GM12878 (cell line): ENCODE results near the gene C15orf61. TPM values are rescaled to one million over a fixed set of nuclear protein-coding genes. Genes with fewer than 3 reads are reported as not detected.

ENCODE experiments used
- ATAC-seq: fragments of 200-7000 bp; cut with Tn5 transposase; 3 replicates; pipeline ENCODE4 v1.9.1; 2020; ENCODE audit warnings: mild to moderate bottlenecking, moderate library complexity
- BruUV-seq: library from RNA; stranded (reverse); fragments of 400-500 nt; replicated peaks from 2 replicates; lab custom pipeline; 2021; lab: Mats Ljungman, UMichigan
- CTCF ChIA-PET: fragments of 300-600 bp; sonication (Branson Sonifier 250); formaldehyde crosslinking; extraction: SDS; loops from one replicate; lab custom pipeline; 2021; ENCODE audit warnings: inconsistent platforms; lab: Yijun Ruan, JAX
- POLR2A ChIA-PET: fragments of 350-600 bp; formaldehyde crosslinking; extraction: SDS; loops from one replicate; lab custom pipeline; 2021; ENCODE audit warnings: inconsistent platforms; lab: Charles Lee
- RAD21 ChIA-PET: fragments of 300-600 bp; sonication (Branson Sonifier 250); formaldehyde crosslinking; loops from one replicate; lab custom pipeline; 2023; ENCODE audit warnings: antibody characterized with exemption; ENCODE audit not compliant: unreplicated experiment; lab: Charles Lee
- SMC1A ChIA-PET: fragments of 300-600 bp; sonication (Branson Sonifier 250); formaldehyde crosslinking; loops from one replicate; lab custom pipeline; 2023; ENCODE audit not compliant: unreplicated experiment, uncharacterized antibody; lab: Charles Lee
- DNase-seq: peaks from one replicate; pipeline ENCODE4 v3.0.0-alpha.2; 2011; ENCODE audit warnings: low read depth, low spot score
- FAIRE-seq: peaks from 3 replicates; lab custom pipeline; 2011; peaks lifted over from hg19 to GRCh38; lab: Jason Lieb, UNC
- H2AFZ ChIP-seq: 2 replicates; pipeline ENCODE4 v1.6.0; 2011; ENCODE audit warnings: low read depth, low read length, control low read depth; ENCODE audit not compliant: control insufficient read depth
- H3K27ac ChIP-seq: 2 replicates; pipeline ENCODE4 v1.5.1; 2011; ENCODE audit warnings: control low read depth; ENCODE audit not compliant: control insufficient read depth, insufficient read depth
- H3K27me3 ChIP-seq, 2 experiments: replicated peaks in 1 of 2; 2 replicates each; pipeline versions ENCODE4 v1.6.0 to v1.6.1; 2011; ENCODE audit warnings: low read length in 1 of 2; ENCODE audit not compliant: control insufficient read depth in 2 of 2, insufficient read depth in 2 of 2
- H3K36me3 ChIP-seq, 2 experiments: 2 replicates each; pipeline ENCODE4 v1.5.1; 2011; ENCODE audit warnings: low read length in 1 of 2; ENCODE audit not compliant: control insufficient read depth in 2 of 2, insufficient read depth in 2 of 2
- H3K4me1 ChIP-seq: 2 replicates; pipeline ENCODE4 v1.6.1; 2011; ENCODE audit warnings: mild to moderate bottlenecking, low read length, moderate library complexity, mixed read lengths; ENCODE audit not compliant: control insufficient read depth, insufficient read depth
- H3K4me2 ChIP-seq: 2 replicates; pipeline ENCODE4 v1.6.0; 2011; ENCODE audit warnings: control low read depth; ENCODE audit not compliant: control insufficient read depth, insufficient read depth
- H3K4me3 ChIP-seq: fragments of 200-600 bp; sonication (generic); 2 replicates; pipeline ENCODE4 v1.5.1; 2016
- H3K79me2 ChIP-seq: 2 replicates; pipeline ENCODE4 v1.6.0; 2011; ENCODE audit warnings: low read length; ENCODE audit not compliant: control insufficient read depth, insufficient read depth
- H3K9ac ChIP-seq: 2 replicates; pipeline ENCODE4 v1.8.0; 2011; ENCODE audit warnings: low read length, control low read depth, mixed read lengths; ENCODE audit not compliant: control insufficient read depth, insufficient read depth
- H3K9me3 ChIP-seq: replicated peaks from 3 replicates; pipeline ENCODE4 v1.5.1; 2011; ENCODE audit warnings: mild to moderate bottlenecking, low read length; ENCODE audit not compliant: control insufficient read depth, insufficient read depth
- H4K20me1 ChIP-seq: 2 replicates; pipeline ENCODE4 v1.6.0; 2011; ENCODE audit not compliant: control insufficient read depth, insufficient read depth
- CHD4 ChIP-seq: fragments of 200-600 bp; sonication (generic); IDR thresholded peaks from 2 replicates; pipeline ENCODE4 v1.6.1; 2016; ENCODE audit warnings: mild to moderate bottlenecking
- HDAC6 ChIP-seq: fragments of 200-600 bp; sonication (generic); IDR thresholded peaks from one replicate; pipeline ENCODE4 v1.8.0; 2017; ENCODE audit warnings: antibody characterized with exemption; ENCODE audit not compliant: unreplicated experiment
- MEF2B ChIP-seq: fragments of 450-650 bp; IDR thresholded peaks from 2 replicates; pipeline ENCODE4 v1.6.1; 2018; ENCODE audit warnings: mild to moderate bottlenecking, moderate library complexity; ENCODE audit not compliant: partially characterized antibody, poor library complexity, severe bottlenecking
- NBN ChIP-seq: fragments of 450-650 bp; IDR thresholded peaks from 2 replicates; pipeline ENCODE4 v1.6.1; 2016
- PAX8 ChIP-seq: fragments of 450-650 bp; IDR thresholded peaks from 2 replicates; pipeline ENCODE4 v1.6.1; 2017; ENCODE audit warnings: mild to moderate bottlenecking, moderate library complexity
- RAD51 ChIP-seq: fragments of 450-650 bp; IDR thresholded peaks from 2 replicates; pipeline ENCODE4 v1.6.1; 2016; ENCODE audit warnings: moderate library complexity, mild to moderate bottlenecking, inconsistent platforms
- RFX5 ChIP-seq: IDR thresholded peaks from 2 replicates; pipeline ENCODE4 v1.6.1; 2011; ENCODE audit warnings: low read depth, low read length, improper control_type of control experiment
- SMARCA5 ChIP-seq: fragments of 450-650 bp; IDR thresholded peaks from 2 replicates; pipeline ENCODE4 v1.6.1; 2017; ENCODE audit warnings: mild to moderate bottlenecking
- SUPT20H ChIP-seq: IDR thresholded peaks from 2 replicates; pipeline ENCODE4 v1.6.1; 2011; ENCODE audit warnings: low read depth, mild to moderate bottlenecking, low read length, moderate library complexity, borderline replicate concordance; ENCODE audit not compliant: control insufficient read depth
- TAF1 ChIP-seq: IDR thresholded peaks from 2 replicates; pipeline ENCODE4 v1.6.1; 2011; ENCODE audit warnings: mild to moderate bottlenecking, low read depth, low read length, borderline replicate concordance
- TARDBP ChIP-seq: IDR thresholded peaks from 2 replicates; pipeline ENCODE4 v1.6.1; 2016; ENCODE audit warnings: borderline replicate concordance
- TCF3 ChIP-seq: IDR thresholded peaks from 2 replicates; pipeline ENCODE4 v1.6.1; 2012; ENCODE audit warnings: low read depth, mild to moderate bottlenecking, low read length, borderline replicate concordance; ENCODE audit not compliant: insufficient read depth
- ZNF622 ChIP-seq: fragments of 450-650 bp; IDR thresholded peaks from 2 replicates; pipeline ENCODE4 v1.6.1; 2017; ENCODE audit warnings: mild to moderate bottlenecking, inconsistent platforms
- ZSCAN29 ChIP-seq: fragments of 450-650 bp; IDR thresholded peaks from 2 replicates; pipeline ENCODE4 v1.6.1; 2017; ENCODE audit warnings: mild to moderate bottlenecking, moderate library complexity
- WGBS: methylation state at CpG from one replicate; pipeline ENCODE4 v1.1.6; 2016; ENCODE audit warnings: low lambda C conversion rate; ENCODE audit not compliant: insufficient replicate concordance, insufficient coverage; ENCODE audit errors: missing lambda C conversion rate; 5-methylcytosine and 5-hydroxymethylcytosine counted together
- in situ Hi-C: fragments of 300-500 bp; cut with MboI; formaldehyde crosslinking; loops from 9 replicates; pipeline ENCODE4 v1.14.3; 2018; ENCODE audit warnings: mixed read lengths
- intact Hi-C: fragments of 100-400 bp; cut with micrococcal nuclease; formaldehyde crosslinking; loops from one replicate; pipeline ENCODE4 v1.14.2; 2022; ENCODE audit not compliant: unreplicated experiment
- polyA plus RNA-seq, 11 experiments: library from polyadenylated mRNA; depleted of rRNA in 4 of 11; unstranded in 6 of 11; stranded (reverse) in 5 of 11; fragments of >200 nt; fragmentation: Nextera tagmentation in 4 of 11; fragmentation: Illumina TruSeq in 1 of 11; extraction: Ambion mirVana in 4 of 11; extraction: Trizol in 1 of 11; gene quantifications; 1 replicate in 1 of 11; 2 replicates in 10 of 11; pipeline versions ENCODE4 v1.2.1 to v1.2.3, GENCODE V29; 2011 to 2016; ENCODE audit warnings: inconsistent platforms in 2 of 11, missing spikeins in 2 of 11, low read depth in 1 of 11
- total RNA-seq, 4 experiments: library from RNA; depleted of rRNA in 3 of 4; stranded (reverse); fragments of >200 nt in 3 of 4; fragmentation: Illumina TruSeq in 1 of 4; extraction: Trizol in 1 of 4; gene quantifications; 2 replicates each; pipeline versions ENCODE4 v1.2.1 to v1.2.3, GENCODE V29; 2013 to 2021
- TF ChIP-seq, protein P1 (sequence below): IDR thresholded peaks from 2 replicates; pipeline ENCODE4 v1.6.1; 2012; ENCODE audit warnings: mild to moderate bottlenecking, low read depth, low read length
- TF ChIP-seq, protein P2 (sequence below): fragments of 450-650 bp; IDR thresholded peaks from 2 replicates; pipeline ENCODE4 v1.6.1; 2016; ENCODE audit warnings: mild to moderate bottlenecking

C15orf61 gene
- total and polyA plus RNA-seq, 10 of the 15 experiments (the other 5 are each of a cell fraction or from before 2014, with no cell fraction given) = 1.4 to 8.7 (median 4.3) TPM

DNA sequence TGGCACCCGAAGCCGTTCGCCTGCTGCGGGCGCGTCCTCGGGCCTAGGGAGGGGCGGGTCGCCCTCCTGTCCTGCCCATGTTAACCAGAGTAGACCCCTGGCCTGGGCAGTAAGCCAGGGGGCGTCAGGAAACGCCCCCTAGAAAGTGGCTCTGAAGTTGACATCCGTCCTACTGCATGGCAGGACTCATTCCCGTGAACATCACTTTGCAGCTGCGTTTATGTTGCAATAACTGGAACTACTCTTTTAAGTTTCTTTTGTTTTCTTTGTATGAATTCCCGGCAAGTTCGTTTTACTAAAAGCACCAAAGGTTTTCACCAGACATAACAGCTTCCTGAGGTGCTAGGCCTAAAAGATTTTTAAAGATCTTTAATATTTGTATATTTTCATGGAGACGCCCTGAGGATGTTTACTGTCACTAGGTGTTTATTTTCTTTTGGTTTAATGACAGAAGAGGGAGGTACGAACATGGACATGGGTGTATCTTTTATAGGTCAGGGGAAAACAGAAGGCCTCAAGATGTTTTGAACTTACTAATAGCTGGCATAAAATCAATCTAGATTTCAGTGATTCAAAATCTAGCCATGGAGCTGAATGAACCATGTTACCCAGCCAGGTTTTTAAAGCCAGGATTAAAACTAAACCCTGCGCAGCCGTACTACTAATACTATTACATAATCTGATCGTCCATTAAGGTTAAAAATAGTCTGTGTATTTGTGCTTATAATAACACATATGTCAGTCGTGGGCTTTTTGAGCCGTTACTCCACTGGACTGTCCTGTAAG is 1.0 kb downstream of the C15orf61 start (continued):
- TF ChIP-seq TAF1 = no peak
- TF ChIP-seq SUPT20H = no peak
- no peak for TF ChIP-seq HDAC6
- TF ChIP-seq, protein P1, sequence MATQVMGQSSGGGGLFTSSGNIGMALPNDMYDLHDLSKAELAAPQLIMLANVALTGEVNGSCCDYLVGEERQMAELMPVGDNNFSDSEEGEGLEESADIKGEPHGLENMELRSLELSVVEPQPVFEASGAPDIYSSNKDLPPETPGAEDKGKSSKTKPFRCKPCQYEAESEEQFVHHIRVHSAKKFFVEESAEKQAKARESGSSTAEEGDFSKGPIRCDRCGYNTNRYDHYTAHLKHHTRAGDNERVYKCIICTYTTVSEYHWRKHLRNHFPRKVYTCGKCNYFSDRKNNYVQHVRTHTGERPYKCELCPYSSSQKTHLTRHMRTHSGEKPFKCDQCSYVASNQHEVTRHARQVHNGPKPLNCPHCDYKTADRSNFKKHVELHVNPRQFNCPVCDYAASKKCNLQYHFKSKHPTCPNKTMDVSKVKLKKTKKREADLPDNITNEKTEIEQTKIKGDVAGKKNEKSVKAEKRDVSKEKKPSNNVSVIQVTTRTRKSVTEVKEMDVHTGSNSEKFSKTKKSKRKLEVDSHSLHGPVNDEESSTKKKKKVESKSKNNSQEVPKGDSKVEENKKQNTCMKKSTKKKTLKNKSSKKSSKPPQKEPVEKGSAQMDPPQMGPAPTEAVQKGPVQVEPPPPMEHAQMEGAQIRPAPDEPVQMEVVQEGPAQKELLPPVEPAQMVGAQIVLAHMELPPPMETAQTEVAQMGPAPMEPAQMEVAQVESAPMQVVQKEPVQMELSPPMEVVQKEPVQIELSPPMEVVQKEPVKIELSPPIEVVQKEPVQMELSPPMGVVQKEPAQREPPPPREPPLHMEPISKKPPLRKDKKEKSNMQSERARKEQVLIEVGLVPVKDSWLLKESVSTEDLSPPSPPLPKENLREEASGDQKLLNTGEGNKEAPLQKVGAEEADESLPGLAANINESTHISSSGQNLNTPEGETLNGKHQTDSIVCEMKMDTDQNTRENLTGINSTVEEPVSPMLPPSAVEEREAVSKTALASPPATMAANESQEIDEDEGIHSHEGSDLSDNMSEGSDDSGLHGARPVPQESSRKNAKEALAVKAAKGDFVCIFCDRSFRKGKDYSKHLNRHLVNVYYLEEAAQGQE = no peak
- no peak for TF ChIP-seq TCF3
- TF ChIP-seq, all 136 proteins: peak for 5

DNA sequence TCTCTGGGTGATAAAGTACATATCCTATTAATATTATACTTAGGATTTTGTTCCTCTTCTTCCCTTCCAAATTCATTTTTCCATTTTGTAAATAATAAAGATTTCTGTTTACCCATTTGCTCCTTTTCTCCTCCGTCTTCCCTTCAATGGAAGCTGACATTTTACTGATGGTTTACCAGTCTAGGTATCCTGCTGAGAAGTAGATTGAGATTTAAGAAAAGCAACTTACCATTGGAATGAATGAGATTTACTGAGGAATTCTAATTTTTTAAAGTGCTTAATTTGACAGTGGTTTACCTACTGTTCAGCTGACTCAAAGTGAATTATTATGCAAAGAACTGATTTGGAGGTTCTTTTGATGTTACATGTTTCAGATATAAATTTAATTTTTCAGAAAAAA is 2.4 kb downstream of the C15orf61 start:
- peaks cover 39% of the 10 kb centered on the region for H3K79me2 ChIP-seq
- peak overlapping the region; percentile 50; the same call in 1 of the 2 replicates for H3K4me3 ChIP-seq
- H3K27ac ChIP-seq = no peak overlapping the region
- no peak overlapping the region for H2AFZ ChIP-seq
- 83% methylated on average over 1 of the region's 1 CpG for WGBS
- no peaks in the 10 kb centered on the region for H3K4me1 ChIP-seq
- ATAC-seq (no peak), DNase-seq (no peak), FAIRE-seq (no peak)
- ChIA-PET RAD21 (interaction anchor here (0.9 to 2.0 kb wide), 2 partner anchors 22 to 239 kb away, joined by 3 to 6 read pairs; no protein-coding TSS in a partner anchor), CTCF (interaction anchor here (0.9 to 1.3 kb wide), 3 partner anchors 17 to 27 kb away, joined by 3 to 6 read pairs (median 3); no protein-coding TSS in a partner anchor), SMC1A (interaction anchor here (0.9 to 2.8 kb wide), 10 partner anchors 12 to 331 kb away, joined by 3 to 15 read pairs (median 4); no protein-coding TSS in a partner anchor), POLR2A (interaction anchor here (1.1 to 1.4 kb wide), 2 partner anchors 17 to 20 kb away, joined by 3 to 8 read pairs; no protein-coding TSS in a partner anchor)
- intact Hi-C loops (loop anchor here (5.0 kb wide), 1 partner anchor 319 kb away; the partner anchor contains the start of gene RNU6-1), in situ Hi-C loops (no loop called here)
- no peaks in the 10 kb centered on the region for H3K36me3 ChIP-seq
- no peaks in the 10 kb centered on the region for H4K20me1 ChIP-seq
- no peaks in the 10 kb centered on the region for H3K9me3 ChIP-seq
- no peaks in the 10 kb centered on the region for H3K27me3 ChIP-seq
- peak overlapping the region; percentile 18 for H3K9ac ChIP-seq
- peak overlapping the region; percentile 97 for H3K4me2 ChIP-seq
- BruUV-seq = no TSS peak
- TF ChIP-seq RAD51 = no peak
- no peak for TF ChIP-seq CHD4
- TF ChIP-seq ZNF622 = no peak
- TF ChIP-seq, protein P2, sequence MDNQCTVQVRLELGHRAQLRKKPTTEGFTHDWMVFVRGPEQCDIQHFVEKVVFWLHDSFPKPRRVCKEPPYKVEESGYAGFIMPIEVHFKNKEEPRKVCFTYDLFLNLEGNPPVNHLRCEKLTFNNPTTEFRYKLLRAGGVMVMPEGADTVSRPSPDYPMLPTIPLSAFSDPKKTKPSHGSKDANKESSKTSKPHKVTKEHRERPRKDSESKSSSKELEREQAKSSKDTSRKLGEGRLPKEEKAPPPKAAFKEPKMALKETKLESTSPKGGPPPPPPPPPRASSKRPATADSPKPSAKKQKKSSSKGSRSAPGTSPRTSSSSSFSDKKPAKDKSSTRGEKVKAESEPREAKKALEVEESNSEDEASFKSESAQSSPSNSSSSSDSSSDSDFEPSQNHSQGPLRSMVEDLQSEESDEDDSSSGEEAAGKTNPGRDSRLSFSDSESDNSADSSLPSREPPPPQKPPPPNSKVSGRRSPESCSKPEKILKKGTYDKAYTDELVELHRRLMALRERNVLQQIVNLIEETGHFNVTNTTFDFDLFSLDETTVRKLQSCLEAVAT = no peak
- TF ChIP-seq SMARCA5 = no peak
- no peak for TF ChIP-seq PAX8
- TF ChIP-seq RFX5 = no peak
- TF ChIP-seq MEF2B = no peak
- no peak for TF ChIP-seq ZSCAN29
- no peak for TF ChIP-seq NBN
- TF ChIP-seq TARDBP = no peak
